ENCODE measurements around the gene ANK3. TPM values are rescaled to one million over a fixed set of nuclear protein-coding genes. Genes with fewer than 3 reads are reported as not detected.

Gene ANK3
- total RNA-seq, 6 experiments from 2014 or later: 7.8 to 25.7 (median 16.6) TPM

DNA sequence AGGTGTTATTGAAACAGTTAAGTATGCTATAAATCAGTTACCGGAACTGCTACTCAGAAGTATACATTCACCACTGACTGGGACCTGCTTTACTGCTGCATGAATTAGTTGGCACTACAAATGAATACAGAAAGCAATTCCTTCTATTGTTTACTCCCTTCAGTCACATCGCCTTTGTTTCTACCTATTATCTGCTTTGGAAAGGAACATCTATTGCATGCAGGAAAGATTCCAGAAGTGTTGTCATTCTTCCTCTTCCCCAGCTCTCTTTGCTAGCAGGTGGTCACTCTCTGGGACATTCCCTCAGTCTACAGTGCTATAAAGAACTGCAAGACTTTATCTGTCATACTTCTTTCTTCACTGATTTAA lies 131.3 kb downstream of the ANK3 start:
- DNase-seq (no peak), ATAC-seq (no peak)
- intact Hi-C loops (cut with DNase I): no loop called here
- Histone ChIP-seq H3K36me3 (no peaks in the 10 kb centered on the region), H3K4me3 (no peak overlapping the region), H3K27ac (no peak overlapping the region), H3K9me3 (no peaks in the 10 kb centered on the region), H3K27me3 (no peaks in the 10 kb centered on the region), H3K4me1 (no peaks in the 10 kb centered on the region)
- no peak for TF ChIP-seq POLR2A (IDR thresholded peaks at IDR 0.05)
- TF ChIP-seq, protein P1, sequence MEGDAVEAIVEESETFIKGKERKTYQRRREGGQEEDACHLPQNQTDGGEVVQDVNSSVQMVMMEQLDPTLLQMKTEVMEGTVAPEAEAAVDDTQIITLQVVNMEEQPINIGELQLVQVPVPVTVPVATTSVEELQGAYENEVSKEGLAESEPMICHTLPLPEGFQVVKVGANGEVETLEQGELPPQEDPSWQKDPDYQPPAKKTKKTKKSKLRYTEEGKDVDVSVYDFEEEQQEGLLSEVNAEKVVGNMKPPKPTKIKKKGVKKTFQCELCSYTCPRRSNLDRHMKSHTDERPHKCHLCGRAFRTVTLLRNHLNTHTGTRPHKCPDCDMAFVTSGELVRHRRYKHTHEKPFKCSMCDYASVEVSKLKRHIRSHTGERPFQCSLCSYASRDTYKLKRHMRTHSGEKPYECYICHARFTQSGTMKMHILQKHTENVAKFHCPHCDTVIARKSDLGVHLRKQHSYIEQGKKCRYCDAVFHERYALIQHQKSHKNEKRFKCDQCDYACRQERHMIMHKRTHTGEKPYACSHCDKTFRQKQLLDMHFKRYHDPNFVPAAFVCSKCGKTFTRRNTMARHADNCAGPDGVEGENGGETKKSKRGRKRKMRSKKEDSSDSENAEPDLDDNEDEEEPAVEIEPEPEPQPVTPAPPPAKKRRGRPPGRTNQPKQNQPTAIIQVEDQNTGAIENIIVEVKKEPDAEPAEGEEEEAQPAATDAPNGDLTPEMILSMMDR (IDR thresholded peaks at IDR 0.05): no peak
- 74% methylated on average over 2 of the region's 2 CpGs for WGBS (ENCODE audit: insufficient coverage, low coverage, low lambda C conversion rate, missing lambda C conversion rate)

DNA sequence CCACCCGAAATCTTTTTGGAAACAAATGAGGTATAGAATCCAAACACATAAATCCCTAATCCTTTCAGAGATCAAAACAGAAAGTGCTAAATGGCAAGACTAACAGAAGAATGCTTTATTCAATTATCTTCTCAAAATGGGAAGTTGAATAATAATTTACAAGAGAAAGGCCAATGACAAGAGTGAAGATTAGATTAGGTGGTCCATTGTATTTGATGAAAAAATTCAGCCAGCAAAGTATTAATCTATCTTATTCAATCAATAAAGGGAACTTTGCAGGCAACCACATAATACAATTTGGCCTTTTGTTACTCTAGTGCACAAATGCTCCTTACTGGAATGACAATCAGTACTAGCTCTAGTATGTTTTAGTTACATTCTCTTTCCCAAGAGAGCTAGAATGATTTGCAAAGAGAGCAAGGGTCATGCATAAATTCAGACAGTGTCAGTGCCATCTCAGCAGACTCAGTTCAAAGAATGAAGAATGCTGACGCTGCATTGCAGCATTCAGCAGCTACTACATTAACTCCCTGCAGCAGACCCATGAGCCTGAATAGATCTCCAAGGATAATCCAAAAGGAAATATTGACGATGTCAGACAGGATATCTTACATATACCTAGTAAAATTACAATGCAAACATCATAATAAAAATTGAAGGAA lies 131.8 kb downstream of the ANK3 start:
- peak in 3 of 4 donors; percentile 28 to 67 (median 57) for ATAC-seq
- Histone ChIP-seq H3K27me3 (no peaks in the 10 kb centered on the region), H3K9me3 (no peaks in the 10 kb centered on the region), H3K36me3 (no peaks in the 10 kb centered on the region), H3K4me3 (no peak overlapping the region), H3K4me1 (no peaks in the 10 kb centered on the region), H3K27ac (no peak overlapping the region)
- TF ChIP-seq, protein P1 (IDR thresholded peaks at IDR 0.05): no peak
- TF ChIP-seq POLR2A (IDR thresholded peaks at IDR 0.05): no peak
- no peak for DNase-seq
- intact Hi-C loops (cut with DNase I): no loop called here
- 46% methylated on average over 3 of the region's 3 CpGs for WGBS (ENCODE audit: insufficient coverage, low coverage, low lambda C conversion rate, missing lambda C conversion rate)

DNA sequence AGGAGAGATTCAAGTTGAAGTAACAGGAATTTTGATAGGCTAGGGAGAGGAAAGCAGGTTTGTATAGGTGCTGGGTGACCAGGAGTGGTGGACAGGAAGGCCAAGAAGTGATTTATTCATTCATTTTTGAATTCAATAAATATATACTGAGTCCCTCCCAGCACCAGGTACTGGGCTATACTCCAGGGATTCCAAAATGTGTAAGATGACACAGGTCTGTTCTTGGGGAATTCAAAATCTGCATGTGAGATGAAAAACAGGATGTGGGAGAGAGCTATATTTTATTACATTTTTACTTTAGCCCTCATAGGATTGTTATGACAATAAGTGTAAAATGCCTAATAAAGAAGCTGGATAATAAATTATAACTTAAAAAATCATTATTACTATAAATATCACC lies 134.9 kb downstream of the ANK3 start:
- no peaks in the 10 kb centered on the region for H3K4me1 ChIP-seq
- H3K9me3 ChIP-seq: no peaks in the 10 kb centered on the region
- H3K27ac ChIP-seq: no peak overlapping the region
- no peak for DNase-seq
- TF ChIP-seq, protein P1 (IDR thresholded peaks at IDR 0.05): no peak
- TF ChIP-seq POLR2A (IDR thresholded peaks at IDR 0.05): no peak
- no peaks in the 10 kb centered on the region for H3K27me3 ChIP-seq
- no peaks in the 10 kb centered on the region for H3K36me3 ChIP-seq
- intact Hi-C loops (cut with DNase I): no loop called here
- no peak overlapping the region for H3K4me3 ChIP-seq
- no peak for ATAC-seq

DNA sequence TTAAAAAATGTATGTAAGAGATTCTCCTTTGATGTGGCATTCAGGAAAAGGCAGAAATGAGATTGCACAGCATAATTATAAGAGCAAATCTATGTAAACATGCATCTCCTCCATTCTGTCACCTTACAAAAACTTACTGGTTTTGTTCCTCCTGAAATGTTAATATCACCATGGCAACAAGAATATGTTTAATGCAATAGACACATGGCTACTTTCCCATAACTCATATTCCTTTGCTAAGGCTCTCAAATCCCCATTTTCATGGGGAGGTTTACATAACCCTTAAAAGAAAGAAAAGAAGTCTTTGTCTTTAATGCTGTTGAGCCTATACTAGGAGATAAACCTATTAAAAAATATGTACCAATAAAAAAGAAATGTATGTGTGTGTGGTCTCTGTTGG lies 136.2 kb downstream of the ANK3 start:
- no peak for TF ChIP-seq POLR2A (IDR thresholded peaks at IDR 0.05)
- TF ChIP-seq, protein P1 (IDR thresholded peaks at IDR 0.05): no peak
- no peak for ATAC-seq

DNA sequence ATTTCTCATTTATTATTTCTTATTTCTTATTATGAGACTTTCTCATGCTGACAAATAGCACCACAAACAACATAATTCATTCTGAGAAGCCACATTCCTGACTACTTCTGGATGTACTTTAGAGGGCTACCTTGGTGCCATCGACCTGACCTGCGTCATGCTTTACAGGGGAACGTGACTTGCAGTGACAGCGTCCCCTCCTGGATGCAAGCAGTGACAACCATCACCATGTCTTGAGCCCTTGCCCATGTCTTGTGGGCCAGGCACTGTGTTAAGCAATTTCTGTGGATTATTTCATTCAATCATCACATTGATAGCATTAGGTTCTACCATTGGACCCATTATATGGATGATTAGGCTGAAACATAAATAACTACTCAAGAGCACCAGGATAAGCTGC lies 137.0 kb downstream of the ANK3 start:
- ATAC-seq (no peak), DNase-seq (no peak)
- H3K4me3 ChIP-seq: no peak overlapping the region
- H3K27ac ChIP-seq: no peak overlapping the region
- WGBS (ENCODE audit: insufficient coverage, low coverage, low lambda C conversion rate, missing lambda C conversion rate): 79% methylated on average over 4 of the region's 4 CpGs
- no peaks in the 10 kb centered on the region for H3K27me3 ChIP-seq
- H3K9me3 ChIP-seq: no peaks in the 10 kb centered on the region
- H3K4me1 ChIP-seq: no peaks in the 10 kb centered on the region
- no peak for TF ChIP-seq POLR2A (IDR thresholded peaks at IDR 0.05)
- TF ChIP-seq, protein P1 (IDR thresholded peaks at IDR 0.05): no peak
- intact Hi-C loops (cut with DNase I): no loop called here
- no peaks in the 10 kb centered on the region for H3K36me3 ChIP-seq

More for the DNA sequence above, 136.2 kb downstream of the ANK3 start:
- no peak for DNase-seq
- Histone ChIP-seq H3K9me3 (no peaks in the 10 kb centered on the region), H3K4me1 (no peaks in the 10 kb centered on the region), H3K27me3 (no peaks in the 10 kb centered on the region), H3K4me3 (no peak overlapping the region), H3K36me3 (no peaks in the 10 kb centered on the region), H3K27ac (no peak overlapping the region)
- intact Hi-C loops (cut with DNase I): no loop called here
